GM21723 (cell line): ENCODE results near the gene MTNR1B.

ENCODE experiments used
- ATAC-seq: cut with Tn5 transposase; IDR thresholded peaks from one replicate; pipeline ENCODE4 v1.9.1; 2021; ENCODE audit warnings: mild to moderate bottlenecking, moderate library complexity; ENCODE audit not compliant: unreplicated experiment

MTNR1B gene

DNA sequence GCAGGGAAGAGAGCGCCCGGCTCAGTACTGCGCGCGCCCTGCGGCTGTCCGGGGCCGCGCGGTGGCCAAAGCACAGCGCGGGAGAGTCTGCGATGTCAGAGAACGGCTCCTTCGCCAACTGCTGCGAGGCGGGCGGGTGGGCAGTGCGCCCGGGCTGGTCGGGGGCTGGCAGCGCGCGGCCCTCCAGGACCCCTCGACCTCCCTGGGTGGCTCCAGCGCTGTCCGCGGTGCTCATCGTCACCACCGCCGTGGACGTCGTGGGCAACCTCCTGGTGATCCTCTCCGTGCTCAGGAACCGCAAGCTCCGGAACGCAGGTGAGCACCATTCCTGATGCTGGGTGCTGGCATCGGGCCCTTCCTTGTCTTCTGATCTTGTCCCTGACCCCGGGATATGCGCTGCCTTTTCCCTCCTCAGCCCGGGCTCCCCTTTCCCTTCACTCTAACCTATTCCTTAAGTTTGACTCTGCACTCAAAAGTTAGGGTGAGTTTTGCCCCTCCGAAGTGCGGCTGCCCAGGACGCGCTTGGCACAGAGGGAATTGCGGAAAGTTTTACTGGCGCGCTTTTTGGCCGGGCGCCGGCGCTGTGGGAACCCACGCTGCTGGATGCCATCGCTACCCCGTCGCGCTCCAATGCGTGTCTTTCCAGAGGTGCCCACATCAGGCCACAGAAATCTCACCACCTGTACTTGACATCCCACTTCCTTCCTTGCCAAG is at the start of gene MTNR1B:
TSS of gene MTNR1B (plus strand) at position 18 of the 714 bp plus-strand sequence. CDS start at position 93, 75 bp downstream.
- no peak for ATAC-seq

DNA sequence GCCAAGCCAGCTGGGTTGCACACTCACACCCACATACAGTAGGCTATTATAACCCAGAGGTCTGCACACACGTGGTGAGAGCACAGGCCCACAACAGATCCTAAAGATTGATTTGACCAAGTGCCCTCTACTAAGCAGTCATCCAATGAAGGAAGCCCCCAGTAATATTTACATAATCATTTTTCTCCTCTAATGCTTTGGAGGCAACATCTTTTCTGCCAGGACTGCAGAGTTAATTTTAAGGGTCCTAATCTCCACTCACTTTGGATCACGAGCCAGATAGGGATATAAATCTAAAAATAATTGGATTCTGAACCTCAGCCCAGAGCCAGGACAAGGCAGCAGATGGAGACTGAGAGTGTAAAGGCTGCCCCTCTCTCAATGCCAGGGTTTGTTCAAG is 49.1 kb upstream of the MTNR1B start:
- ATAC-seq: no peak

DNA sequence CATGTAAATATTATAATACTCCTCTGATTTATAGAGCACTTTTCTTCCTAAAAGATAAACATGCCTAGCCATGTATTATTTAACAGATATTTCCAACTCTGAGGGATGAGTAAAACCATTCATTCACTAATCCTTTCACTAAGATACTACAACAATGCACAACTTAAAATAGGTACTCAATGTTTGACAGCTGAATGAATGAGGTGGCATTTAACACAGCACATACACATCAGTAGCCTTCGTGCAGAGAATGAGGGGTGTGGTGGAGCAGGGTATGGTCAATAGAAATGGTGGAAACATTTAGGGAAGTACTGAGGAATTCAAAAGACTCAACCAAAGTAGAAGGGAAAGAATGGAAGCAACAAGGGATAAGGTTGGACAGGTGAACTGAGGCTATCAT is 46.7 kb upstream of the MTNR1B start:
- no peak for ATAC-seq

DNA sequence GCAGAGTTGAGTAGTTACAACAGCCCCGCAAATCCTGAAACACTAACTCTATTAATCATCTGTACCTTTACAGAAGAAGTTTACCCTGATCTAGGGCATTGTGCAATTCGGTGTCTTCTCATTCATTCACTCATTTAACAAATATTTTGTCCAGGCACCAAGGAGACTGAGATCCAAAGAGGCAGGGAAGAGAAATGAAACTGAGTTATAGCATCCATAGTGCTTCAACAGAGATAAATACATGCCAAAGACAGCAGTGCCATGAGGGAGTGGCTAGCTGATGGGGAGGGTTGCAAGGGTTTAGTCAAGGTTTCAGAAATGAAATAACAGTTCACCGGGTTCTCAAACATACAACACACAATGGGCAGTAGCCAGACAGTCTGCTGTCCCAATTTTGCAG is 40.2 kb upstream of the MTNR1B start:
- no peak for ATAC-seq

DNA sequence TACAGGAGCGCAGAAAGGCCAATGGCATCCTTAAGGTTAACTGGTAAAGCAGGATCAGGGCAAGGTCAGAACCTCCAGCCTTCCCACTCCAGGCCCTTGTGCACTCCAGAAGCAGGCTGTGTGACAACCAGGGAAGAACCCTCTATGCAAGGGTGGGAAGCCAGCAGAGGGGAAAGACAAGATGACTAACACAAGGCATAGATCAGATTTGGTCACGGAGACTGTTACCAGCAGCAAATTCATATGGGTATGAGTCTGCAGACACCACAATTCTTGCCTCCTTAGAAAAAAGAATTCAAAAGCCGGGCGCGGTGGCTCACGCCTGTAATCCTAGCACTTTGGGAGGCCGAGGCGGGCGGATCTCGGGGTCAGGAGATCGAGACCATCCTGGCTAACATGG is 39.8 kb upstream of the MTNR1B start:
- no peak for ATAC-seq

DNA sequence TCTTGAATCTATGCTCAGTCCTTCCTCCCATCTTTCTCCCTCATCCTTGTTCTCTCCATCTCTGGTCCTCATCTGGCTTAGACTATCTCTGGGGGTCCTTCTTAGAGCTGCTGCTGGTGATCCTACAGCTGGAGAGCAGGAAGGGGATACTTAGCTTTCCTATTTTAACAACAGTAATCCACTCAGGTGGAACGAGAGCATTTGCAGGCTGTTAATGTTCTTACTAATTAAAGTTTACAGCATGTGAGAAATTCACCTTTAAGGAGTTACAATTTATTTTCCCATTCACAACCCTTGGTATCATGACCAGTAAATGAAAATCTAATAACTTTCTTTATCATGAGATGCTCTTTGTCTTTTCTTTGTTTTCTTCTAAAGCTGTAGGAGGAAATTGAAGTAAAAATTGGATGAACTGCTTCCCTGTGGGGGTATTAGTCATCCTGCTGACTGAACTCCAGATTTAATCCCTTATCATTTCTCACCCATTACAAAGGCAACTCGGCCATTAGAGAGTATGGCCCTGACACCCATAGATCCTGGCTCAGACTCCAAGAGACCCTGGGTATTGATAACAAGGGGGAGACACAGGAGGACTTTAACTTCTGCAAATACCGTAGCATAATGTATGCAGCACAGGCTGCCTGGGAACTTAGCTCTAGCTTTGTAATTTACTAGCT is 37.6 kb upstream of the MTNR1B start:
- no peak for ATAC-seq

DNA sequence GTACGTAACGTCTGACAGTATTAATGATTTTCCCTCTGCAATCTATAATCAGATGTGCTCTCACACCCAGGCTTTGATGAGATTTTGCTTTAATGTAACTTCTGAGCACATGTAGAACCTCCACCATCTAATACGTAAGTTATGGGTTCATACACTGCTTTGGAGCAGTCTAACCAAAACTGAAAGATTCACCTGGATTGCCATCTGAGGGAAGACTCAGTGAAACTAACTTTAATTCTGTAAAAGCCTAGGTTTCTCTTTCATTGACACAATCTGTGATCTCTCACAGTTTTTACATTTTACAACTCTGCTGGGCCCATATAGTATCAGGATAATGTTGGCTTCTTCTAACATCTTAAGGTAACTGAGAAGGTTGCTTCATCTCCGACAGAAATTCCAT is 30.1 kb upstream of the MTNR1B start:
- ATAC-seq: no peak

DNA sequence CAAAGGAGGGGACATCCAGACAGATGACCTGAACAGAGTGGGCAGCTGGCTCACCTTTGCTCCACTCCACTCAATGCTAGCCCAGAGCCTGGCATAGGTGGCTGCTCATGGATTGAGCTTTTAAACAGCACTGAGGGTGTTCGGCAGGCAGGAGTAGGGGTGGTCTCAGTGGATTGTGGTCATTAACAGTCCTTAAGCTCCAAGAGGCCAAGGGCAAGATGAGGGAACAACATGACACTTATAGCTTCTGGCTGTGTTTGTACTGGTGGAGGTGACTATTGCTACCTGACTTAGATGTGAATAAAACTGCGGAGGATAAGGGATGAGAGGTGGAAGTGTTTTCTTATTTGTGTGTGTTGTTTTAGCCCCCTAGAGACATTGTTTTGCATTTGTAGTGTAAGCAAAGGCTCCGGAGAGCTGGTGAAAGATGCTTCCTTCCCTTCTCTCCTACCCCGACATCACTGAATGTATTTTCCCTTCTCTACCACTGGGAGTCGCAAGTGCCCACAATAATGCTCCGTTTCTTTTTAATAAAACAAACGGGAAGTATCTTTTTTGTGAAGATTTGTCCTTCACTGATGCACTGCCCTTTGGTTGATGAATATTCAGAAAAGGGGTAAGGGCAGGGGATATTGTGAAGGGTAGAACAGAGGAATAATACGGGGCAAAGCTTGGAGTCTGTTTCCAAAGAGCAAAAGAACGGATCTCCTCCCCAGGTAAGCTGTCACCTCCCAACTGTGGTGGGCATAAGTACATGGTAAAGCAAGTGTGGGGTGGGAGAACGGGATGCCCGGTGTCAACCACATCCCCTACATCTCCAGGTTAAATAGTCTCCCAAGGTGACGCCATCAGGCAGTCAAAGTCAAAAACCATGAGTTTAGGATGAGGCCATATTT is 27.5 kb upstream of the MTNR1B start:
- peak; percentile 84 for ATAC-seq

DNA sequence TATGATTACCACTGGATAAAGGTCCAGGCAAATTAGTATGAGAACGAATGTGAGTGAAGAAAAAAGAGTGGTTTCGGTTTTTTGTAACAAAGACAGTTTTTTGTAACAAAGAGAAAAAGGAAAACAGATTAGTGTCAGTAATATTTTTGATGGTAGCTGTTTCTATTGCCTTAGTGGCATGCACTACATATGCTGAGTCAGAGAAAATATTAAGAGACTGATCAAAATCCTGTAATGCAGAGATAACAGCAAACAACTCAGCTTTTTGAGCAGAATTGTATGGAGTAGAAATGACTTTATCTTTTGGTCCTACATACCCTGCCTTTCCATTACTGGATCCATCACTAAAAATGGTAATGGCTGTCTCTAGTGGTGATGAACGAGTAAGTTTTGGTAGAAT is 22.7 kb upstream of the MTNR1B start:
- no peak for ATAC-seq

DNA sequence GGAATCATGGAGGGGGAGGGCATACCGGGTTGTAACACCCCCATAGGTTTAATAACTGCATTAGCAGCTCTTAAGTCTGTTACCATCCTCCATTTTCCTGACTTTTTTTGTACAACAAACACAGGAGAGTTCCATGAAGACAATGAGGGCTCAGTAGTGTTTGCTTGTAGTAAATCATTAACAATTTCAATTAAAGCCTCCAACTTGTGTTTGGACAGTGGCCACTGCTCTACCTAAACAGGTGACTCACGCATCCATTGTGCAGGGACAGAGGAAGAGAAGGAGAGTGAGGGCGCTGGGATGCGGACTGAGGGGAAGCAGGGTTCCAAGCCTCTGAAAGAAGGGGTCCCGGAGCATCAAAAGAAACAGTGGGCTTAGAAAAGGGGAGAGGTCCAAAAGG is 21.3 kb upstream of the MTNR1B start:
- no peak for ATAC-seq

DNA sequence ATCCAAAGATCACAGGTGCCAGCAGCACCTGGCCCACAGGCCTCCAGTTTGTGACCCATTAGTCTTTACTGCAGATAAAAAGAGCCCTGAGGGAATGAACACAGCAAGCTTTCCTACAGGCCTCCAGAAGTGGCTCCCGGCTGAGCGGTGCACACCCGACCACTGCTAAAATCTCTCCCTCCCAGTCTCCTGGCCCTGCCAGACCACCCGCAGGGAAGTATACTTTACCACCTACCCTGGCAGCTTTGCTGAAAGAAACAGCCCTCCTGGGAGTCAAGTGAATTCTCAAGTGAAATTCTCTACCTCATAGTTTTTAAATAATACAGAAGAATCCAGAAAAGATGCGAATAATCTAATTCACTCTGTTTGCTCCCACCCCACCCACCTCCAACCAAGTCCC is 15.4 kb upstream of the MTNR1B start:
- no peak for ATAC-seq

DNA sequence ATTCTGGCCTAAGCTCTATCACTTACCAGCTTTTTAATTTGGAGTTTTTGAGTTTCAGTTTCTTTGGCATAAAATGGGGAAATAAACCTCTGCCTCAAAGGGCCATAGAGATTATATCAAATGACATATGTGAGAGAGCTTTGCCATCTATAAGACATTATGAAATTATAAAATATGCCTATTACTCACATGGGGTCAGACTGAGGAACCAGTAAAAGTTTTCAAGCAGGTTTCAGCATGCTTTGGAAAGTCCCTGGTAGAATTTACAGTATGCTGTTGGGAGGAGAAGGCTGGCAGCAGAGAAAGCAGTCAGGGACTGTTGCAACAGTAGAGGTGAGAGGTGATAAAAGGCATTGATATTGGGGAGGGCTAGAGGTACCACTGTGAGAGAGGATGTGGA is 13.6 kb upstream of the MTNR1B start:
- ATAC-seq: no peak

DNA sequence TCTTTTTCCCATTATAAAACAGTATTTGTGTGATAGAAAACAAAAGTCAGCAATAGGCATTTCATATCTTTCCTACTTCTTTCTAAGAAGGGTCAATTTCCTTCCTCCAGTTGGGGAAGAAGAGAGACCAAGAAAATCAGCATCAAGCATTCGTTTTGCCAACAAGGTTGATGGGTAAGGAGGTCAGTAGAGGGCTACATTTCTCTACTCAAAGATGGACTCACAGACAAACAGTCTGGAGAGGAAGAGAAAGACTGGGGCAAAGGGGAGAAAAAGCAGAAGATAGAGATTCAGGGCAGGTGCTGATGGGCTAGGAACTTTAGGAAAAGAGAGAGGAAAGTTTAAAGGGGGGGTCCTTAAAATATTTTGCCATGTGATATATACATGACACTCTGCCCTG is 8.6 kb upstream of the MTNR1B start:
- no peak for ATAC-seq

DNA sequence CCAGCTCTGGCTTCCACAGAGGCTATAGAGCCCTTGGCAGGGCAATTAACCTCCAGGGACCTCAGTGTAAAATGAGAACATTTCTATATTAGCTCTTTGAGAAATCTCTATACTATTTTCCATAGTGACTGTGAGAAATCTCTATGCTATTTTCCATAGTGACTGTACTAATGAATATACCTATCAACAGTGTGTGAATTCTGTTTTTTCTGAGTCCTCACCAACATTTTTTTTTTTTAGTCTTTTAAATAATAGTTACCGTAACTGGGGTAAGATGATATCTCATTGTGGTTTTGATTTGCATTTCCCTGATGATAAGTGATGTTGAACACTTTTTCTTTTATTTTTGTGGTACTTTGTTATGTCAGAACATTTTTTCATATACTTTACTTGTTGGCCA is 7.0 kb upstream of the MTNR1B start:
- no peak for ATAC-seq

DNA sequence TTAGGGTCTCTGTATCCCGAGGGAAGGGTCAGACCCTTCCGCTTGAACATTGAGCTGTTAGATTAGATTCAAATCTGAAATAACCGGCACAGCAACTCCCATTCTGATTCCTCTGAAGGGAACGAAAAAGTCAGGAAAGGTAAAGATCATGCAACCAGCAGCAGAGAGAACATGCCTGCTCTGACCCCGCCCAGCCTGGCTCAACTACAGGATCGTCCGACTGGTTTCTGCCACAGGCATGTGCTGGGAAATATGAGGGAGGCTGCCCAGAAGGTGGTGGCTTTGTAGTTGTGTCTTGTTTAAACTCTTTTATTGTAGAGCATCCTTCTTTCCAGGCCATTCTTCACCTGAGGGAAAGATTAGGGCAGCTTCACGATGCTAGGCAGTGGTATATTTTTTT is 5.0 kb upstream of the MTNR1B start:
- no peak for ATAC-seq

DNA sequence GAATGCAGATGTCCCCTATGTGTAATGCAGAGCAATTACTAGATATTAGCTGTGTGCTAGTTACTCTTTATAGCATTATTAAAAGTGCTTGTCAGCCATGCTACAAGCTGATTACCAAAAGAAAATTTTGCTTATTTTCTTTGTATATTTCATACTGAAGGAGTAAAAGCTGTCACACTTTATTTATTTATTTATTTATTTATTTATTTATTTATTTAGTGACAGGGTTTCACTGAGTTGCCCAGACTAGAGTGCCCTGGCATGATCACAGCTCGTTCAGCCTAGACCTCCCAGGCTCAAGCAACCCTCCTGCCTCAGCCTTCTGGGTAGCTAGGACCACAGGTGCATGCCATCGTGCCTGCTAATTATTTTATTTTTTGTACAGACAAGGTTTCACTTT is 4.3 kb upstream of the MTNR1B start:
- no peak for ATAC-seq

DNA sequence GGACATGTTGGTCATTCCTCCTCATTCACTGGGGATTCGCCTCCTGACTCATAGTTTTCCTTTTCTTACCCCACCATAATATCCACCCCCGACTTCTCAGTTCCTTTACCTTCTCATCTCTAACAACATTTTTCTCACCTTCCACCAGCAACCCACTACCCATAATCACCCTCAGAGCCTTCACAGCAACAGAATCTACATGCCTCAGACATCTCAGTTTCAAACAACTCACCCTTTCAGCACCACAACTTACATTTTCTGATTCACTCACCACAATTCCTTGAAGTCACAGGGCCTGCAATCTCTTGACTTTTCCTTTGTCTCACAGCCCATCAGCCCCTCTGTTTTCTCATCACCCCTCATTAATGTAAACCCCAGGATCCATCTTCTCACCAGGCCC is 2.3 kb upstream of the MTNR1B start:
- no peak for ATAC-seq

DNA sequence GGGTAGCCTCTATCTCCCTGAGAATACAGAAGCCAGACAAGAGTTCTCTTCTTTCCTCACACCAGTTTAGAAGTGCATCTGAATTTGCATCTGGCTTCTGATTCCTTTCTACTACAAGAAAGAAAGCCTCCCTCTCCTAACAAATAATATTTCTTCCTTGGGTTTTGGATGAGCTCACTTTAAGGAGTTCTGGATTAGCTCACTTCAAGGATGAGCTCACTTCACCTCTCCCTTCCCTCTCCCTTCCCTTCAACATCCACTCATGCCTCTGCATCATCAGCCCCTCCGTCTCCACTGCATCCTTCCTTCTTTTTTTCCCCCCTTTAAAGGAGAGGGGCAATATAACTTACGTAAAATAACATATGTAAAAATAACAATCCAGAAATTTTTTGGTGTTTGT is 1.6 kb upstream of the MTNR1B start:
- ATAC-seq: no peak

DNA sequence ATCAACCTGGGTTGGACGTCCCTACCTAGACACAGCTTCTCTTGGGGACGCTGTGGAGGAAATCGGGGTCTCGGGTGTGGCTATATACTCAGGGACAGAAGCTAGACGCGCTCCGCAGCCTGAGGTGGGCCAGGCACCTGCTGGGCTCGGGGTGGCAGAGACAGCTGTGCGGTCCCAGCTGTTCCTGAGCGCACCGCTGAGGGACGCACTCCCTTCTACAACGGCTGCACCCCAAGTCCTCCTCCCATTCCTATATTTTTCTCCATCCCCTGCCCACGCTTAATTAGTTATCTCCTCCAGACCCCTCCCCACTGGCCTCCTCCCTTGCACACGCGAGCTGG is 188 bp upstream of the MTNR1B start:
- no peak for ATAC-seq

DNA sequence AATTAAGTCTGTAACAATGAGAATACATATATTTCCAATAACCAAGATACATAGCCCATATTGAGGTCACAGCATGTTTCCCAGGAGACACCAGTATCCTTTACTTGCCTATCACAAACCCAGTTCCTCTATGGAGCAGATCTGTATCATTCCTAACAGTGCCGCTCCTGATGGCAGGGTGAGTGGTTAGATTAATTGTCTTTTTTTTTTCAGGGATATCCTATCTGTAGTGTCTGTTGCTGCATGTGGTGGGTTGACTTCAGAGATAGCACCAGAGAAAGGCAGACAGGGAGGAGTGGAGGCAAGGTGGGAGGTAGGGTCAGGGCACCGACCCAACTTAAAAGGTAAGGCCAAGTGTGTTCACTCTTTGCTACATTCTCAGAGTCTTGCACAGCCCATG is 2.8 kb downstream of the MTNR1B start:
- no peak for ATAC-seq

DNA sequence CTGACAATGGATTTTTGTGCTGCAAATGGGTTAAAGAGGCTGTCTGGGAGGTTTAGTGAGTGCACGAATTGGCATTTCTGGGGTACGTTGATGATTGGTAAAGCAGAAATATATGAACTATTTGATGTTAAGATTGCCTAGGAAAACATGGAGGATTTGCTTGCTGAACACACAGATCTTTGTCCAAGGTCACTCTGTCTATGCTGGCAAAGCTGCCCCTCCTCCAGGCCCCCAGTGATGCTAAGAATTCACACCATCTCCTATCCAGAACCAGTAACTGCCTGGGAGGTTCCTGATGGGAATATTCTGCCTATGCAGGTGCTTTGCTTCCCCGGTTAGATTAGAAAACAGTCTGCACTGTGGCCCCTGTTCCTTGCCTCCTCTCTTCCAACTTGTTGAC is 5.8 kb downstream of the MTNR1B start:
- no peak for ATAC-seq

DNA sequence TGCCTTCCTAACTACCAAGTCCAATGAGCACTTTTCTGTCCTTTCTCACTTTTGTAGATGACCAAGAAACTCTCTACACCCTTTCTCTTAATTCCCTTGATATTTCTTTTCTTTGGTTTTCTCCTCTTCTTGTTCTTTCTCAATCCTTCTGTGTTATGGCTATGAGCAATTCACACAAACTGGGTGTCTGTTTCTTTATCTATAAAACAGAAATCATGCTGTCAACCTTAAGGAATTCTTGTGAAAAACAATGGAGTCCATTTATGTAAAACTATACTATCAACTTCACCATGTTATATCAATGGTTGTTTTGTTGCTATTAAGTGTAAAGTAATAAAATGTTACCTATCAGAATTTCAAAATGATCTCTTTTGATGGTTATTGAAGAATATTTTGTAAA is 7.2 kb downstream of the MTNR1B start:
- ATAC-seq: no peak
